Dermis blood vessel endothelial cell (primary cell): ENCODE results near the gene B4GALNT4. TPM values are rescaled to one million over a fixed set of nuclear protein-coding genes. Genes with fewer than 3 reads are reported as not detected.
"Not testable (repeated sequence)": the region's sequence is repeated elsewhere in the genome, so short reads cannot be mapped to it uniquely, and the experiment has no call there.

ENCODE experiments used
- DNase-seq: peaks from one replicate; pipeline ENCODE4 v3.0.0; 2010
- total RNA-seq: library from RNA; depleted of rRNA; stranded (reverse); fragments of >200 nt; gene quantifications from 2 replicates; pipeline ENCODE4 v1.2.3, GENCODE V29; 2014

The B4GALNT4 gene, protein sequence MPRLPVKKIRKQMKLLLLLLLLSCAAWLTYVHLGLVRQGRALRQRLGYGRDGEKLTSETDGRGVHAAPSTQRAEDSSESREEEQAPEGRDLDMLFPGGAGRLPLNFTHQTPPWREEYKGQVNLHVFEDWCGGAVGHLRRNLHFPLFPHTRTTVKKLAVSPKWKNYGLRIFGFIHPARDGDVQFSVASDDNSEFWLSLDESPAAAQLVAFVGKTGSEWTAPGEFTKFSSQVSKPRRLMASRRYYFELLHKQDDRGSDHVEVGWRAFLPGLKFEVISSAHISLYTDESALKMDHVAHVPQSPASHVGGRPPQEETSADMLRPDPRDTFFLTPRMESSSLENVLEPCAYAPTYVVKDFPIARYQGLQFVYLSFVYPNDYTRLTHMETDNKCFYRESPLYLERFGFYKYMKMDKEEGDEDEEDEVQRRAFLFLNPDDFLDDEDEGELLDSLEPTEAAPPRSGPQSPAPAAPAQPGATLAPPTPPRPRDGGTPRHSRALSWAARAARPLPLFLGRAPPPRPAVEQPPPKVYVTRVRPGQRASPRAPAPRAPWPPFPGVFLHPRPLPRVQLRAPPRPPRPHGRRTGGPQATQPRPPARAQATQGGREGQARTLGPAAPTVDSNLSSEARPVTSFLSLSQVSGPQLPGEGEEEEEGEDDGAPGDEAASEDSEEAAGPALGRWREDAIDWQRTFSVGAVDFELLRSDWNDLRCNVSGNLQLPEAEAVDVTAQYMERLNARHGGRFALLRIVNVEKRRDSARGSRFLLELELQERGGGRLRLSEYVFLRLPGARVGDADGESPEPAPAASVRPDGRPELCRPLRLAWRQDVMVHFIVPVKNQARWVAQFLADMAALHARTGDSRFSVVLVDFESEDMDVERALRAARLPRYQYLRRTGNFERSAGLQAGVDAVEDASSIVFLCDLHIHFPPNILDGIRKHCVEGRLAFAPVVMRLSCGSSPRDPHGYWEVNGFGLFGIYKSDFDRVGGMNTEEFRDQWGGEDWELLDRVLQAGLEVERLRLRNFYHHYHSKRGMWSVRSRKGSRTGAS
- total RNA-seq: 0.42 and 5.6 TPM in 2 replicates

- peak; percentile 15 for DNase-seq
Observed at GRCh38 chr11:369336-370018, at the start of gene B4GALNT4. Gene B4GALNT4 (plus strand): TSS chr11:369499. CDS start chr11:369804, 305 bp downstream.

DNA sequence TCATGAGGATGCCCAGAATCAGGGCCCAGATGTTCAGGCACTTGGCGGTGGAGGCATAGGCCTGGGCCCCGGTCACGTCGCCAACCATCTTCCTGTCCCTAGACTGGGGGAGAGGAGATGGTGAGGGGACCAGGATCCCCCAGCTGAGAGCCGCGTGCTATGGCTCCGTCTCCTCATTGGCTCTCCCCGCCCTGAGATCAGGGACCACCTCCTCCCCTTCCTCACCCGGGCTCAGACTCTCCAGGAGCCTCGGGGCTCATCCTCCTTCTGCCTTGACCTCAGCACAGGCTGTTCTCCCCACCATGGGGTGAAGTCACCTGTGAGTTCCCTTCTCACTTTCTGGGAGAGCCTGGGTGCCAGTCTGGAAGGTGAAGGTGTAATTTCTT, 49.4 kb upstream of the B4GALNT4 start:
- not testable (repeated sequence) for DNase-seq

DNA sequence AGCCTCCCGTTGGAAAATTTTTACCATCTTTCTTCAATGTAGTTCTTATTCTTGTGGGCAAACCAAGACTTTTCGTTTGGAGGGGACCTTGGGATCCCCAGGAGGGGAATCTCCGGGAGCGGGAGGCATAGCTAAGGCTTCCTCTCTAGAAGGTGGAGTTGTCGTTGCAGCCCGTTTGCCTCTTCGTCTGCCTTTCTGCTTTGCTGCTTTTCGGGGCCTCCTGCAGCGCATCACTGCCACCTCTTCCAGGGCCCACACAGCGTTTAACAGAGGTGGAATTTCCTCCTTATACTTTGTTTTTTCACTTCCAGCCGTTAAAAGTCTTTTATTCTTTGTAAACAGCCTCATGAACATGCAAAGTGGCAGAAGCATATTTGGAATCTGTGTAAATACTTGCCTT, 45.1 kb upstream of the B4GALNT4 start:
- DNase-seq: no peak

DNA sequence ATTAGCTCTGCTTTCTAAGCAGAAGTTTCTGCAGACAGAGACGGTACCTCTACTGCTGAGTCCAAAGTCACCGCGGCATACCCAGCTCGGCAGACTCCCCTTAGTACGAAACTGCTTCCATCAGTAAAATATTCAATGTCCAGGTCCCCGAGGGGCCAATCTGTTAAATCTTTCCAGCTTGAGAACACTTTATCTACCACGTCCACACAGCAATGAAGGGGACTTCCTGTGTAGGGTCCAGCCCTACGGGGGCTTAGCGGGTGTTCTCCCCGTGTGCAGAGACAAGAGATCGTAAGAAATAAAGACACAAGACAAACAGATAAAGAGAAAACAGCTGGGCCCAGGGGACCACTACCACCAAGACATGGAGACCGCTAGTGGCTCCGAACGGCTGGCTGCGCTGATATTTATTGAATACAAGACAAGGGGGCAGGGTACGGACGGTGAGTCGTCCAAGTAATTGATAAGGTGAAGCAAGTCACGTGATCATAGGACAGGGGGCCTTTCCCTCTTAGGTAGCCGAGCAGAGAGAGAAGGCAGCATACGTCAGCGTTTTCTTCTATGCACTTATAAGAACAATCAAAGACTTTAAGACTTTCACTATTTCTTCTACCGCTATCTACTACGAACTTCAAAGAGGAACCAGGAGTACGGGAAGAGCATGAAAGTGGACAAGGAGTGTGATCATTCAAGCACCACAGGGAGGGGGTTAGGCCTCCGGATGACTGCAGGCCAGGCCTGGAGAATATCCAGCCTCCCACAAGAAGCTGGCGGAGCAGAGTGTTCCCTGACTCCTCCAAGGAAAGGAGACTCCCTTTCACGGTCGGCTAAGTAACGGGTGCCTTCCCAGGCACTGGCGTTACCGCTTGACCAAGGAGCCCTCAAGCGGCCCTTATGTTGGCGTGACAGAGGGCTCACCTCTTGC, 44.4 kb upstream of the B4GALNT4 start:
- not testable (repeated sequence) for DNase-seq

- no peak for DNase-seq
Observed at GRCh38 chr11:325796-326591, 43.3 kb upstream of the B4GALNT4 start.

- DNase-seq: no peak
Observed at GRCh38 chr11:326592-326841, 42.8 kb upstream of the B4GALNT4 start.

GRCh38 chr11:326842-327580, 42.3 kb upstream of the B4GALNT4 start:
- DNase-seq: peak; percentile 91

DNA sequence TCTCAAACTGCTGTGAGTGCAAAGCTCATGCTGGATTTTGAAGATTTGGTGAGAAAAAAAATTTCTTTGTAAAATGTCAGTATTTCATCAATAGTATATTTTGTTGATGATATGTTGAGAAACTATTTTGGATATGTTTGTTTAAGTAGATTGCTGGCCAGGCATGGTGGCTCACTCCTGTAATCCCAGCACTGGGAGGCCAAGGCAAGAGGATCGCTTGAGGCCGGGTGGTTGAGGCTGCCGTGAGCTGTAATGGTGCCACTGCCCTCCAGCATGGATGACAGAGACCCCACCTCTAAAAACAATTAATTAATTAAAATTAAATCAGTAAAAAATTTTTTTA, 41.7 kb upstream of the B4GALNT4 start:
- DNase-seq: no peak

DNA sequence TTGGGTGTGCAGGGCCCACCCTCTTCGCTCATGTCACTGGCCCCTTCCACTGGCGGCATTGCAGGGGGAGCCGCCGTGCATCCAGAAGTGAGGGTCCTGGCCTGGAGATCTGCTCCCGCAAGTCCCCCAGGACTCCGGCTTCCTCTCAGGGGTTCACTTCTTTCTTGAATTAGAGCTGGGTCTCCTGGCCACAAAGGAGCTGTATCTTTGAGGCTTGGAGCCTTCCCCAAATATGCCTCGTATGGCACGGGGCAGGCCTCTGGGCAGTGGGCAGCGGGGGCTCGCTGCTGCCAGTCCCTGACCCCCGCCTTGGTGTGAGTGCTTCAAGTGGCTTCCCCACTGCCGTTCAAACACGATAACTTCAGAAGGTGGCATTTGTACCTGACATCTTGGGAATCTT, 41.3 kb upstream of the B4GALNT4 start:
- no peak for DNase-seq

- not testable (repeated sequence) for DNase-seq
Observed at GRCh38 chr11:328516-329100, 40.7 kb upstream of the B4GALNT4 start.

- DNase-seq: no peak
Observed at GRCh38 chr11:329886-330253, 39.4 kb upstream of the B4GALNT4 start.

- DNase-seq: no peak
Observed at GRCh38 chr11:330307-330693, 39.0 kb upstream of the B4GALNT4 start.

DNA sequence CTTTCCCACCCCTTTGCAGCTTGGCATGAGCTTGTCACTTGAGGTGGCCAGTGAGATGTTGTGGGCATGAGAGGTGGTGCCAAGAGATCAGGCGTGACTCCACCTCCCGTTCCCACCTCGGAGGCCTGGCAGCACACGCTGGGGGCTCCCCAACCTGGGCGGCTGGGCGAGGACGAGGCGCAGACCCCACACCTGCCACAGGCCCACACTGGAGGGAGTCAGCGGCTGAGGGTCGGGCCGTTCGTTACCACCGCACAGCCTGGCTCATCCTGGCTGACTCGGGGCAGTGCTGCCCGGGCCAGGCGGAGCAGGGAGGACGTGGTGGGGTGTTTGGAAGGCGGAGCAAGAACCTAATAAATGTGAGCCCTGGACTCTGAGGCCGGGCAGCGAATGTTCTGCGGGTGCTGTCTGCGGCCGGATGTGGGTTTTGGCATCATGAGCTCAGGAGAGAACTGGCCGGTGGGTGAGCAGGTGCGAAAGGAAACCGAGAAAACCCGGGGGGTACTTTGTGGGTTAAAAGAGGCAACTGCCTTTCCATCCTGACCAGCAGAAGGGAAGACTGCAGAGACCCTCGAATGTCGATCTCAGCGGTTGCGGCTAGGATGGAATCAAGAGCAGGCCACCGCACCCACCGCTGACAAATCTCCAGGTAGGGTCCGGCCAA, 38.5 kb upstream of the B4GALNT4 start:
- no peak for DNase-seq

DNA sequence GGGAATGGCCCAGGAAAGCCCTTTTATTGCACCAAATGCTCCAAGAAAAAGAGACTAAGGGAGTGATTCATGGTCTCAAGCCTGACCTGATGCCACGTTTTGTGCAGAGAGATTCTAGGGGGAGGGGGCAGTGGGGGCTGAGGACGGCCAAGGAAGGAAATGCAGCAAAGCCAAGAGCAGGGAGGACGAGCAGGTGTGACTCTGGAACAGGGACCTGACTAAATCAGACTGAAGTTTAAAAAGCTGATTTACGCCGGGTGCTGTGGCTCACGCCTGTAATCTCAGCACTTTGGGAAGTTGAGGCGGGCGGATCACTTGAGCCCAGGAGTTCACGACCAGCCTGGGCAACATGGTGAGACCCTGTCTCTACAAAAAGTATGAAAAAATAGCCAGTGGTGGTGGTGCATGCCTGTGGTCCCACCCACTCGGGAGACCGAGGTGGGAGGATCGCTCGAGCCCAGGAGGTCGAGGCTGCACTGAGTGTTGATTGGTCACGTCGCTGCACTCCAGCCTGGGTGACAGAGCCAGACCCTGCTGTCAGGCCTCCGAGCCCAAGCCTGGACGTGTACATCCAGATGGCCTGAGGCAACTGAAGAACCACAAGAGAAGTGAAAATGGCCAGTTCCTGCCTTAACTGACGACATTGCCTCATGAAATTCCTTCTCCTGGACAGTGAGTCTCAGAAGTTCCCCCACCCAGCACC, 37.8 kb upstream of the B4GALNT4 start:
- DNase-seq: no peak

DNA sequence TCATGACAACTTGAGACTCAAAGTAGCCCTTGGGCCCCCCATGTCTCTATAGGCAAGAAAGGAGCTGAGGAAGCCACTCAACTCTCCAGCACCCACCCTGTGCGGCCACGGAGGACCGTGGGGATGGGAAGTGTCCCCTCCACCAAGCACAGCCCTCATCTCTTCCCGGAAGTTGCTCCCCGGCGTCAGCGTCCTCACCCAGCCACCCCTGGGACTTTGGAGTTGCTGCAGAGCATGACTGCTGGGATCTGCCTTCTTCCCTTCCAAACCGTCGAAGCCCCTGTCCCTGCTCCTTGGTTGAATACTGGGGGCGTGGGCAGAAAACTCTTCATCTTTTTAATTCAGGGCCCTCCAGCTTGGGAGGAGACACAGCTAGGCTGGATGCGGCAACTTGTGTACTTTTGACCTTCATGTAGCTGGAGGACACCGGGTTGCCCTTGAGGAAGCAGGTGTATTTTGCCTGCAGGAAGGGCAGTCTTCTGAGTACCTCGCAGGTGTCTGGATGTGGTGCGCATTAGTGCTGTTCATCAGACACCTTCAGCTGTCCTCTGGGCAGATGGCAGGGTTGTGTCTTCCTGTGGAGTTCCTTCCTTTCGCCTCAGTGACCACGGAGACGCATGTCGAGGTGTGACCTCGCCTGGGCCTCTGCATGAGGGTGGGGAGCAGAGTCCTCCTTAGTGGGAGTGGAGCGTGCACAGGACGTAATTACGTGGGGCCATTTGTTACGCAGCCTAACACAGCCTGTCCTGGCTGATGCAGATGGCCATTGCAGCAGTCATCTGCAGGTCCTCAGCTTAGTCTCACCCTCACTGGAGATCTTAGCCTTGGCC, 36.4 kb upstream of the B4GALNT4 start:
- no peak for DNase-seq

GRCh38 chr11:333616-334263, 35.6 kb upstream of the B4GALNT4 start:
- not testable (repeated sequence) for DNase-seq

DNA sequence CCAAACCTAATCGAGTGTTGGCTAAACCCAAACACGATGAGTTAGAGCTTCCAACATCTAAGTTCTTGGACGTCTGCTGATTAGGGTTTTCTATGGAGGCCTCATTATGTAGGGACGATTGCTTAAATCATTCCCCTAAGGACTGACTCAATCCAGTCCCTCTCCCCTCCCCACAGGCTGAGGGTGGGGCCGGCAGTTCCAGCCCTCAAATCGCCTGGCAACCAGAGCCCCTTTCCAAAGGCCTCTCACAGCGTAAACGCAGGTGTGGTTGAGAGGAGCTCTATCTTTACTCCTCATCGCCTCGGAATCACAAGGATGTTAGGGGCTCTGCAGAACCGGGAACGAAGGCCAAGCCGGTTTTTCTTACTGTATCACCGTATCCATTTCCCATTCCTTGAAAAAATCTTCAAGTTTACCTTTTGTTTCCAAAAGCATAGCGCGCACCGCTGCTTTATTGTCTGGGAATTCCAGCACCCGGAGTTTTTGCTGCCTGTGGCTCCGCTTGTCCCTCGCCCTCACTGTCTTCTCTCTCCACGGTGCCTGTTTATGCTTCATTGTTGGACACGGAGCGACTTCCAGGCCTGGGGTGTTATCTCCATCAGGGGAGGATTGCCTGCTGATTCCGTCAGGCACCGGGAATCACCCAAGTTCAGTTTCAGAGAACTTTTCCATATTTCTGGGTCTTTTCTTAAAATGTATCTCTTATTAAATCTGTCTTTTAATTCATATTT, 34.9 kb upstream of the B4GALNT4 start:
- no peak for DNase-seq
